Diencephalon (tissue), 1 donor: ENCODE results near the gene ARHGAP29. TPM values are rescaled to one million over a fixed set of nuclear protein-coding genes. Genes with fewer than 3 reads are reported as not detected.

Source experiments
- total RNA-seq: library from RNA; depleted of rRNA; stranded (reverse); fragments of >200 nt; gene quantifications from one replicate; pipeline ENCODE4 v1.2.3, GENCODE V29; 2014

ARHGAP29 gene, protein sequence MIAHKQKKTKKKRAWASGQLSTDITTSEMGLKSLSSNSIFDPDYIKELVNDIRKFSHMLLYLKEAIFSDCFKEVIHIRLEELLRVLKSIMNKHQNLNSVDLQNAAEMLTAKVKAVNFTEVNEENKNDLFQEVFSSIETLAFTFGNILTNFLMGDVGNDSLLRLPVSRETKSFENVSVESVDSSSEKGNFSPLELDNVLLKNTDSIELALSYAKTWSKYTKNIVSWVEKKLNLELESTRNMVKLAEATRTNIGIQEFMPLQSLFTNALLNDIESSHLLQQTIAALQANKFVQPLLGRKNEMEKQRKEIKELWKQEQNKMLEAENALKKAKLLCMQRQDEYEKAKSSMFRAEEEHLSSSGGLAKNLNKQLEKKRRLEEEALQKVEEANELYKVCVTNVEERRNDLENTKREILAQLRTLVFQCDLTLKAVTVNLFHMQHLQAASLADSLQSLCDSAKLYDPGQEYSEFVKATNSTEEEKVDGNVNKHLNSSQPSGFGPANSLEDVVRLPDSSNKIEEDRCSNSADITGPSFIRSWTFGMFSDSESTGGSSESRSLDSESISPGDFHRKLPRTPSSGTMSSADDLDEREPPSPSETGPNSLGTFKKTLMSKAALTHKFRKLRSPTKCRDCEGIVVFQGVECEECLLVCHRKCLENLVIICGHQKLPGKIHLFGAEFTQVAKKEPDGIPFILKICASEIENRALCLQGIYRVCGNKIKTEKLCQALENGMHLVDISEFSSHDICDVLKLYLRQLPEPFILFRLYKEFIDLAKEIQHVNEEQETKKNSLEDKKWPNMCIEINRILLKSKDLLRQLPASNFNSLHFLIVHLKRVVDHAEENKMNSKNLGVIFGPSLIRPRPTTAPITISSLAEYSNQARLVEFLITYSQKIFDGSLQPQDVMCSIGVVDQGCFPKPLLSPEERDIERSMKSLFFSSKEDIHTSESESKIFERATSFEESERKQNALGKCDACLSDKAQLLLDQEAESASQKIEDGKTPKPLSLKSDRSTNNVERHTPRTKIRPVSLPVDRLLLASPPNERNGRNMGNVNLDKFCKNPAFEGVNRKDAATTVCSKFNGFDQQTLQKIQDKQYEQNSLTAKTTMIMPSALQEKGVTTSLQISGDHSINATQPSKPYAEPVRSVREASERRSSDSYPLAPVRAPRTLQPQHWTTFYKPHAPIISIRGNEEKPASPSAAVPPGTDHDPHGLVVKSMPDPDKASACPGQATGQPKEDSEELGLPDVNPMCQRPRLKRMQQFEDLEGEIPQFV
- 25.8 TPM for total RNA-seq

DNA sequence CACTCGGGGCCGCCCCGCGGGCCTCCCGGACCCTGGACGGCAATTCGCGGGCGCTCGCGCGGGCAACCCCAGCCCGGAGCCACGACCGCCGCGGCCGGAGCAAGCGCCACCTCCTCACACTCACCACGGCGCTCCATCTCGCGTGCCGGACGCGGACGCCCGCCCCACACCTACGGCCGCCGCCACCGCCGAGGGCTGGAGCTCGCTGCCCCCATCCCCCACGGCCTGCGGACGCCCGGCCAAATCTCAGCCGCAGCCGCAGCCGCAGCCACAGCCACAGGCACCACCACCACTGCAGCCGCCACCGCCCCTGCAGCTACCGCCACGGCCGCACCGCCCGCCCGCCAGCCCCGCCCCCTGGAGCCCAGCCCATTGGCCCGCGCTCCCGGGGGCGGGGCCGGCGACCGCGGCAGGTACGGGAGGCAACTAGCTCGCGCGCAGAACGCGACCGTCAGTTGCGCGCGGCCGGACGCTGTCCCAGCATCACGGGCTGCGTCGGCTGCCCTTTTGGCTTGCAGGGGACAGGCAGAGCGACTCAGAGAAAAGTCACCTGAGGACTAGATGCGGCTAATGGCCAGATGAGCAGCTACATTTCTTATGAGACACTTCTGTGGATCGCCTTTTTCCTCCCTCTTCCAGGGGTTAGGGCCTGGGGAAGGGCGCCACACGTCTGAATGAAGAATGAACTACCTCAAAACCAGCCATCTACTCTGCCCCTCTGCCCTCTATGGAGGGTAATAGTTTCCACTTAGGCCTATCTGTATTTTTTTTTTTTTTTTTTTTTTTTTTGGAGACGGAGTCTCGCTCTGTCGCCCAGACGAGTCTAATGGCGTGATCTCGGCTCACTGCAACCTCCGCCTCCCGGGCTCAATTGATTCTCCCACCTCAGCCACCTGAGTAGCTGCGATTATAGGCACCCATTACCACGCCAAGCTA, at the start of gene ARHGAP29:
Gene ARHGAP29 (minus strand): TSS at position 294 of the 936 bp plus-strand sequence. CDS start 5,973 bp downstream, outside the sequence.

Other genes starting within 250 kb of the ARHGAP29 start
- 2.3 TPM for gene ABCA4, start 116.4 kb downstream of the ARHGAP29 start, total RNA-seq
- gene ABCD3, start 180.8 kb upstream of the ARHGAP29 start, total RNA-seq: 80.5 TPM